ENCODE results near the gene C17orf75.
"Not testable (repeated sequence)": the region's sequence is repeated elsewhere in the genome, so short reads cannot be mapped to it uniquely, and the experiment has no call there.

The C17orf75 gene

GRCh38 chr17:32341857-32342602, at the start of gene C17orf75:
Gene C17orf75 (minus strand): TSS chr17:32342173. CDS start chr17:32342139, 34 bp downstream.
- DNase-seq (ENCODE audit: low spot score) = peak; percentile 51

GRCh38 chr17:32388613-32389459, 46.9 kb upstream of the C17orf75 start:
- no peak for DNase-seq (ENCODE audit: low spot score)

- not testable (repeated sequence) for DNase-seq (ENCODE audit: low spot score)
Measured at GRCh38 chr17:32388128-32388527, 46.2 kb upstream of the C17orf75 start.

- DNase-seq (ENCODE audit: low spot score) = no peak
Measured at GRCh38 chr17:32386844-32387243, 44.9 kb upstream of the C17orf75 start.

GRCh38 chr17:32385971-32386370, 44.0 kb upstream of the C17orf75 start:
- no peak for DNase-seq (ENCODE audit: low spot score)

GRCh38 chr17:32385121-32385520, 43.1 kb upstream of the C17orf75 start:
- DNase-seq (ENCODE audit: low spot score) = no peak

GRCh38 chr17:32383926-32384434, 42.0 kb upstream of the C17orf75 start:
- no peak for DNase-seq (ENCODE audit: low spot score)

GRCh38 chr17:32382526-32383223, 40.7 kb upstream of the C17orf75 start:
- no peak for DNase-seq (ENCODE audit: low spot score)

GRCh38 chr17:32370426-32370825, 28.5 kb upstream of the C17orf75 start:
- DNase-seq (ENCODE audit: low spot score) = no peak

- DNase-seq (ENCODE audit: low spot score) = no peak
Measured at GRCh38 chr17:32361270-32361669, 19.3 kb upstream of the C17orf75 start.

GRCh38 chr17:32357615-32358014, 15.6 kb upstream of the C17orf75 start:
- no peak for DNase-seq (ENCODE audit: low spot score)

- DNase-seq (ENCODE audit: low spot score) = no peak
Measured at GRCh38 chr17:32356750-32357149, 14.8 kb upstream of the C17orf75 start.

GRCh38 chr17:32356378-32356743, 14.4 kb upstream of the C17orf75 start:
- no peak for DNase-seq (ENCODE audit: low spot score)

- DNase-seq (ENCODE audit: low spot score) = no peak
Measured at GRCh38 chr17:32355649-32356377, 13.8 kb upstream of the C17orf75 start.

- not testable (repeated sequence) for DNase-seq (ENCODE audit: low spot score)
Measured at GRCh38 chr17:32352734-32353133, 10.8 kb upstream of the C17orf75 start.

GRCh38 chr17:32350666-32351418, 8.9 kb upstream of the C17orf75 start:
- no peak for DNase-seq (ENCODE audit: low spot score)

- peak; percentile 52 for DNase-seq (ENCODE audit: low spot score)
Measured at GRCh38 chr17:32349854-32350665, 8.1 kb upstream of the C17orf75 start, which contains the start of gene ZNF207. Gene ZNF207 (plus strand): TSS chr17:32350157. CDS start chr17:32350286, 129 bp downstream.

- DNase-seq (ENCODE audit: low spot score) = no peak
Measured at GRCh38 chr17:32349503-32349853, 7.5 kb upstream of the C17orf75 start.

- DNase-seq (ENCODE audit: low spot score) = no peak
Measured at GRCh38 chr17:32348483-32348800, 6.5 kb upstream of the C17orf75 start.

- DNase-seq (ENCODE audit: low spot score) = no peak
Measured at GRCh38 chr17:32345951-32346600, 4.1 kb upstream of the C17orf75 start.

Measured in HuH-7.5 (cell line).